ENCODE data around the gene NFIA.

Gene NFIA

DNA sequence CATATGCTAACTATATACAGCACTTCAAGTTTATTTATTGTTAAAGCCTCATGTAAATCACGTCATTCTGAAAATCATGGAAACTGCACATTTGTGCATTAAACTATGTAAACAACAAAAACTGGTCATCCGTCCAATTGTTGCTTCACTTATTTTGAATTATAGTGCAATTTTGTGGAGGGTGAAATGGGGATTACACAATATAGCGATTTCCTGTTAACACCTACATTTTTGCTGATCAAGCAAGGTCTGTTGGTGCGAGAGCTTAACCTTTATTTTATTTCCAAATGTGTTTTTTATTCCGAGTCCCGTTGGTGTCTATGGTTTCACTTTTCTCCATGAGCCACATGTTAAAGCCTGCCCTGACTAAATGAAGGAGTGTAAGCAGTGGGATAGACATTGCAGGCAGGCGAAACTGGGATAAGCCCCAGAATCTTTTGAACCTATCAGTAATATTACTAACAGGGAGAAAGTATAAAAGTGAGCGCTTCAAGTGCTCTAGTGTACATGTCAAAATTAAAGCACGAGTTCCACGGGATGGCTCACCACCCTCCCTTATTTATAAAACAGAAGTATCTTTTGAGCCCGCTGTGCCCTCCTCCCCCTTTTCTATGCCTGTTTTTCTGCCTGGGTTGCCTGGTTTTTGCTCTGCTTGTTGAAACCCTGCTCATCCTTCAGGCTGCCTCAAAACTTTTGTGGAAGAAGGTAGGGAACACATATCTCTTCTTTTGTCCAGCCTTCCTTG lies 120.7 kb downstream of the NFIA start:
- TF ChIP-seq, protein P1, sequence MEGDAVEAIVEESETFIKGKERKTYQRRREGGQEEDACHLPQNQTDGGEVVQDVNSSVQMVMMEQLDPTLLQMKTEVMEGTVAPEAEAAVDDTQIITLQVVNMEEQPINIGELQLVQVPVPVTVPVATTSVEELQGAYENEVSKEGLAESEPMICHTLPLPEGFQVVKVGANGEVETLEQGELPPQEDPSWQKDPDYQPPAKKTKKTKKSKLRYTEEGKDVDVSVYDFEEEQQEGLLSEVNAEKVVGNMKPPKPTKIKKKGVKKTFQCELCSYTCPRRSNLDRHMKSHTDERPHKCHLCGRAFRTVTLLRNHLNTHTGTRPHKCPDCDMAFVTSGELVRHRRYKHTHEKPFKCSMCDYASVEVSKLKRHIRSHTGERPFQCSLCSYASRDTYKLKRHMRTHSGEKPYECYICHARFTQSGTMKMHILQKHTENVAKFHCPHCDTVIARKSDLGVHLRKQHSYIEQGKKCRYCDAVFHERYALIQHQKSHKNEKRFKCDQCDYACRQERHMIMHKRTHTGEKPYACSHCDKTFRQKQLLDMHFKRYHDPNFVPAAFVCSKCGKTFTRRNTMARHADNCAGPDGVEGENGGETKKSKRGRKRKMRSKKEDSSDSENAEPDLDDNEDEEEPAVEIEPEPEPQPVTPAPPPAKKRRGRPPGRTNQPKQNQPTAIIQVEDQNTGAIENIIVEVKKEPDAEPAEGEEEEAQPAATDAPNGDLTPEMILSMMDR (conservative IDR thresholded peaks at IDR 0.05; ENCODE audit: low read depth, low read length) = no peak
- peak overlapping the region; percentile 50 for H3K4me3 ChIP-seq (ENCODE audit: low read depth, low read length)
- peak; percentile 67 for DNase-seq (ENCODE audit: low read depth)

DNA sequence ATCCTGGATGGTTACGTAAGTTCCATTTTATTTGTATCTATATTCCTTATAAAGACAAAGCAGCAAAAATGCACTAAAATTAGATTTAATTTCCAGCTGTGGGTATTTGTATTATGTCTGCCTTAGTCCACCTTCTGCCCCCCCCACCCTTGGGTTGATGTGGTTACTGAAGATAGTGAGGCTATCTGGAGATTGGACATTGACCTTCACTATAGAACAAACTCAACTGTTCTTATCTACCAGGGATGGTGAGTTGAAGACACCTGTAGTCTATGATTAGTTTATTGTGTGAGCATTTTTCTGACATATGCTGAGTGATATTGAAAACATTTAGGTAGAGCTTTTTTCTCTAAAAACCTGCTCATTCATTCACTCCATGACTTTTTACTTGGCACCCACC lies 122.2 kb downstream of the NFIA start:
- DNase-seq (ENCODE audit: low read depth) = no peak
- no peak overlapping the region for H3K4me3 ChIP-seq (ENCODE audit: low read depth, low read length)
- TF ChIP-seq, protein P1 (conservative IDR thresholded peaks at IDR 0.05; ENCODE audit: low read depth, low read length) = no peak

DNA sequence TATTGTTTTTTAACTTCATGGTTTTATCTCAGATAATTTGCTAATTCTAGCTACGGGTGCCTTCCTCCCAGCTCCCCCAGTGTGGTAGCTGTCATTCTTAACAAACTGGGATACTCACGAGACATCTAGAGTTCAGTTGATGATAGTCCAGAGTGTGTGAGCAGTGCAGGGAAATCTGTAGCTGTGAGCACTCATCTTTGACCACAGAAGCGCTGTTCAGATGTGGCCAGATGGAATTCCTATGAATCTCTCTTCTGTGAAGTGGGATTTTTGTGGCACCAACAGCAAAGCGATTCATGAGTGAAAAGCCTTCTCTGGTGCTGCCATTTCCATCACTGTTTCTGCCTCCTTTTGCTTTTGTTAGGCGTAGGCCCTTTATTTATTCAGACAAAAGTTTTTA lies 125.1 kb downstream of the NFIA start:
- TF ChIP-seq, protein P1 (conservative IDR thresholded peaks at IDR 0.05; ENCODE audit: low read depth, low read length) = no peak
- DNase-seq (ENCODE audit: low read depth) = no peak
- no peak overlapping the region for H3K4me3 ChIP-seq (ENCODE audit: low read depth, low read length)

DNA sequence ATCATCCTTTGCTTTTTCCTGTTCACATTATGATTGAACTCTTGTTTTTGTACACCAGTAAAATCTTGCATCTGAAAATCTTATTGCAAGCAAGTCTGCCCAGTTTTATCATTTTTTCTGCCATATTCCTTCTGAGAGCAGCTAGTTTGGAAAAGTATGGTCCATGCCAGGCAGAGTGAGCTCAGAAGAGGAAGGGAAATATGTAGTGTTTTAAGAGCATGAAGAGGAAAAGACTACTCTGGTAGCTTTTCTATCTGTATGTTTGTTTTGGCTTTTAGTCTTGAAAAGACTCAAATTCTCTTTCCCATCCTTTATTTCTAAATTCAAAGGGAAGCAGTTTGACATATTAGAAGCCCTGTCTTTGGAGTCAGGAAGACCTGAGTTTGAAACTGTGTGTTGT lies 125.8 kb downstream of the NFIA start:
- DNase-seq (ENCODE audit: low read depth) = no peak
- no peak overlapping the region for H3K4me3 ChIP-seq (ENCODE audit: low read depth, low read length)
- TF ChIP-seq, protein P1 (conservative IDR thresholded peaks at IDR 0.05; ENCODE audit: low read depth, low read length) = no peak

DNA sequence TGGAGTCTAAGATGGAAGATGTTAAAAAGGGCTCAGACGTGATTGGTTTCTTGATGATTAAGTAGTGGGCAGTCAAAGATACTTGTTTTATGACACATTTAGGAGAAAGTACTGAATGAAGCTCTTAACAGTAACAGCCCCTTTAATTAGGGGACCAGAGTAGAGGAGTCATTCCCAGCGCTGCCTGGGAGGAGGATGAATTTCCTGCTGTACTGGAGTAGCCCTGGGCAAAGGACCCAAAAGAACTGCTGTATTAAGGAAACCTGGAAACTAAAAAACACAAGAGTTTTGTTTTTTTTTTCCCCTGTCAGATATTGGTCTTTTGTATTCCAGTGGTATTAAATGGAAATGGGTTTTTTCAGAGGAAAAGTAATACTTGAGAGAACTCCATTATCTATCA lies 126.5 kb downstream of the NFIA start:
- no peak overlapping the region for H3K4me3 ChIP-seq (ENCODE audit: low read depth, low read length)
- no peak for DNase-seq (ENCODE audit: low read depth)
- TF ChIP-seq, protein P1 (conservative IDR thresholded peaks at IDR 0.05; ENCODE audit: low read depth, low read length) = no peak

DNA sequence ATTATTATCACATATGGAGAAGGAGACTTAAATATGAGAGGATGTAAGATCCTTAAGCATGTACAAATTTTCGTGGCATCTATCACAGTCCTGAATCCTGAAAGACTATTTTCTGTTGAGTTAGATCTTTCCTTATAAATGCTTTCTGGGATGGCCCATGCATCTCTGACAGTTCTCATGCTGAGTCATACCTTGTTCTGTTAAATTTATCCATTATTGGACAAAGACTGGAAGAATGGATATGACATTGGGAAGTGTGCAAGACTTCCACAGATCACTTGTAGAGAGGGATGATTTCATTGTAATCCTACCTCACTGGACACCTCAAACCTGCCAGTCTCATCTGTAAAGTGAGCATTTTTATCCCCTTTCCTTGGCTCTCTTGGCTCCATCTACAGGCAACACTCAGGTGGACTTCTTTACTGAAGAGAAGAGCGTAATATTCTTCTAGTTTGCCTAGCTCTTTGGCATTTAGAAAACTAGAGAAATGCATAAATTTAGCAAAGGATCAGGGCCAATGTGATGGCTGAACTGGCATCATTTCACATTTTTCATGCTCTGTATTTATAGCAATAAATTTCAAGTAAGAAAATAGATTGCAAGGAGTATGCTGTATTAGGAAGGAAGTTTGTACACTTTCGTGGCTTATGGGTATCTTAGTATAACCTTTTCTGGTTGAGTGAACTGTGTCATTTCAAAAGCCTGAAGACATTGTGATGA lies 128.2 kb downstream of the NFIA start:
- no peak overlapping the region for H3K4me3 ChIP-seq (ENCODE audit: low read depth, low read length)
- TF ChIP-seq, protein P1 (conservative IDR thresholded peaks at IDR 0.05; ENCODE audit: low read depth, low read length) = peak; percentile 34
- DNase-seq (ENCODE audit: low read depth) = peak; percentile 24

All from choroid plexus epithelial cell (primary cell).